ENCODE data around the gene MTA1.

The MTA1 gene

DNA sequence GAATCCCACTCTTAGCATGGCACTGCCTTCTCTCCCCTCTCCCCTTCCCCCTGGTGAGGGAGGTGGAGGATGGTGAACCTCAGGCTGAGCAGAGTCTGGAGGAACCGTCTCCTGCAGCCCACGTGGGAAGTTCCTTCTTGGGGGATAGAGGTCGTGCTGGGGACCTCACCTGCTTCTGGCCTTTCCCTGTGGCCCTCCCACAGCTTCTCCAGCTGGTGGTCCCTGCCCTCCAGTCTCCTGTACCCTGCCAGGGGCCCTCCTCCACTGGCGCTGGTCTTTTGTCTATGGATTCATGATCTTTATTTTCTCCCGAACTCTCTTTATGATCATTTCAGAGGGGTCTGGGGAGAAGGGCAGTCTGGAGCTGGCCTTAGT lies 9.0 kb upstream of the MTA1 start:
- no peak for DNase-seq (ENCODE audit: low read depth)

DNA sequence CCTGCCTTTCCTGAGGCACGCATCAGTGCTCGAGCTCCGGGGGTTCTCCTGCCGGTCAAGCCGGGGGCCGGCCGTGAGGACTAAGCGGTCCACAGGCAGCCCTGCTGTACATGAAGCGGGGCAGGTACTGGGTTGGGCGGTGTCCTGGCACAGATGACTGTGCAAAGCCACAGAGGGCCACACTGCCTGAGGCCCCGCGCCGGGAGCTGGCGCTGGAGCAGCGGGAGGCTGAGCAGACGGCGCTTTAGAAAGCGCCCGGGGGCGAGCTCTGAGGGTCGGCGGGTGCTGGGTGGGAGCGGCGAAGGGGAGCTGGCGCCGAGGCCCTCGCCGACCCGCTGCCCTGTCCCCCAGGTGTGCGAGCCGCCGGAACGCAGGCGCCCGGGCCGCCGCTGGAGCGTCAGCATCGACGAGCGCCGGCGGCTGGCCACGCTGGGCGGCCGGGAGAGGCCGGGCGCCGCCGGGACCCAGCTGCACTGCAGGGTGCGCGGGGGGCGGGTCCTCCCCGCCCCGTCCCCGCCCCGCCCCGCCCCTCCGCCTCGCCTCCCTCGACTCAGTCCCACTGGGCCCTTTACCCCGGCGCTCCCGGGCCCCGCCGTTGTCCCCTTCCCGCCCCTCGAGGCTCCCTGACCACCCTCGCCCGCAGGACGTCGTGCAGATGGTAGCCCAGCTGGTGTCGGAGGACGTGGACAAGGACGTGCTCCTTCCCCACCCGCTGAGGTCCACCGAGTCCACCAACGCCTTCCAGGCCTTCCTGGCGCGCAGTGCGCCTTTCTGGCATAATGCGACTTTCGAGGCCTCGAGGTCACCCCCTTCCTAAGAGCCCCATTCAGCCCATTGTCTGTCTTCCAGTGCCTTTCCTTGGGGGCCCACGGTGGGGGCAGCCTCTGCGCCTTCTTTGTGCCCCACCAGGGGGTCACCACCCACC lies 8.3 kb upstream of the MTA1 start:
- peak; percentile 19 for DNase-seq (ENCODE audit: low read depth)

DNA sequence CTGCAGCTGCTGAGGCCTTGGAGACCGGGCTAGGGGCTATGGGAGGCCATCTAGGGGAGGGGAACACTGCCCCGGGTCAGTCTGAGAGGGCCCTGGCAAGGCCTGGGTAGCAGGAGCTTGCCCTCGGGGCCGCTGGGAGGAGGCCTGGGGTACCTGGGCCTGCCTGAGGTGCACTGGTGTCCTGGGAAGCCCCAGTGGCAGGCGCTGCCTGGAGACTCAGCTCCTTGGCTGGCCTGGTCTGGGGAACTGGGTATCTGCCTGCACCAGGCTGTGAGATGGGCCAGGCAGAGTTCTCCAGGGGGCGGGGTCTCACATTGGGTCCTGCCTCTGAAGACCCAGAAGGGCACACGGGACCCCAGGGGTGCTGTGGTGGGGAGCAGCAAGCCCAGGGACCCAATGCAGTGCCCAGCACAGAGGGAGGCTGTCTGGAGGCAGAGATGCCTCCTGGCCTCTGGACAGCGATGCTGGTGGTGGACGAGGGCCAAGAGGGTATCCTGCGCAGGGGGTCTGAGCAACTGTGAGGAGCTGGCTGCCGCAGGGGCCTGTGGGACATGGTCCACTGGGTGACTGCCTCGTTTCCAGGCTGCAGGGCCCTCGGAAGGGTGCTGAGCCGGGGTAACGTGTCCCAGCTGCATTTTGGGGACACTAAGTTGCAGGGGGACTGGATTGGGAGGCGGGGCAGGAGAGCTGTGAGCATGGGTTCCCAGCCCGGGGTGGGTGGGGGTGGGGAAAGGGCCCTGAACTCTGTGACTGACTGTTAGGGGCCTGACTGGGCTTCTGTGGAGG lies 7.4 kb upstream of the MTA1 start:
- DNase-seq (ENCODE audit: low read depth) = no peak

DNA sequence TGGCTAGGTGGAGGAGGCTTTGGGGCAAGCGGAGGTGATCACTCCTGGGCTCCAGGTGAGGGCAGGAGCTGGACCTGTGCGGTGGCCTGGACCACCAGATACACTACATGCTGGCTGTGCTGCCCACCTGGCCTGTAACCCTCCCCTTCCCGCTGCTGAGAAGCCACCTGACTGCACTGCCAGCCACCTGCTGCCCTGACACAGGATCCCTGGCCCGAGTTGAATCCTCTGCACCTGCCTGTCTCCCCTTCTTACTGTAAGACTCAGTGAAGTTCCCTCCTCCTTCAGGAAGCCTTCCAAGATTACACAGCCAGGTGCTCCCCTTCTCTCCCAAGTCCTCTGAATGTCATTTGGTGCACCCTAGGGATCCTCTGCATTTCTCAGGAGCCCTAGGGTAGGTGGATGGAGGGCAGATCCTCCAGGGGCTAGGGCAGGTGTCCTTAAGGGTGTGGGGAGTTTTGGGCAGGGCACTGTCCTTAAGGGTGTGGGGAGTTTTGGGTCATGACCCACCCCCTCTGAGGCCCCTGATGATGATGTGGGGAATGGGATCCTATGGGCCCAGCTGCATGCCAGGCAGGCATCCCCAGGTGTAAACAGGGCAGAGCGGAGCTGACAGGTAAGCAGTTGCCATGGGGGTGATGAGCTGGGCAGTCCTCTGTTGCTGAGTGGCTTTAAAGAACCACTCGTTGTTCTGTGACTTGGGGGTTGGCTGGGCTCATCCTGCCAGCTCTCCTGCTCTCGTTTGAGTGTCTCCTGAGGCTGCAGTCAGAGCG lies 6.7 kb upstream of the MTA1 start:
- no peak for DNase-seq (ENCODE audit: low read depth)

DNA sequence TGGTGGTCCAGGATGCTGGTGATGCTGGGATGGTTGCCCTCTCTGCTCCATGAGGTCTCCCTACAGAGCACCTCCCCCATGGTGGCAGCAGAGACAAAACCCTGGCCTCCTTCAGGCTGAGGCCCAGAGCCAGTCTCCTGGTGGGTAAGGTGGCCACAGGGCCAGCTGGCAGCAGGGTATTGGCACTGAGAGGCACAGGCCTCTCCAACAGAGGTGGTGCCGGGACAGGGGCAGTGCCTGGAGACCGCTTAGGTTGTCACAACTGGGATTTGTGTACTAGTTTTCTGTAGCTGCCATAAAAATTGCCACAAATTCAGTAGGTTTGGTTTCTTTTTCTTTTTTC lies 6.1 kb upstream of the MTA1 start:
- DNase-seq (ENCODE audit: low read depth) = no peak

DNA sequence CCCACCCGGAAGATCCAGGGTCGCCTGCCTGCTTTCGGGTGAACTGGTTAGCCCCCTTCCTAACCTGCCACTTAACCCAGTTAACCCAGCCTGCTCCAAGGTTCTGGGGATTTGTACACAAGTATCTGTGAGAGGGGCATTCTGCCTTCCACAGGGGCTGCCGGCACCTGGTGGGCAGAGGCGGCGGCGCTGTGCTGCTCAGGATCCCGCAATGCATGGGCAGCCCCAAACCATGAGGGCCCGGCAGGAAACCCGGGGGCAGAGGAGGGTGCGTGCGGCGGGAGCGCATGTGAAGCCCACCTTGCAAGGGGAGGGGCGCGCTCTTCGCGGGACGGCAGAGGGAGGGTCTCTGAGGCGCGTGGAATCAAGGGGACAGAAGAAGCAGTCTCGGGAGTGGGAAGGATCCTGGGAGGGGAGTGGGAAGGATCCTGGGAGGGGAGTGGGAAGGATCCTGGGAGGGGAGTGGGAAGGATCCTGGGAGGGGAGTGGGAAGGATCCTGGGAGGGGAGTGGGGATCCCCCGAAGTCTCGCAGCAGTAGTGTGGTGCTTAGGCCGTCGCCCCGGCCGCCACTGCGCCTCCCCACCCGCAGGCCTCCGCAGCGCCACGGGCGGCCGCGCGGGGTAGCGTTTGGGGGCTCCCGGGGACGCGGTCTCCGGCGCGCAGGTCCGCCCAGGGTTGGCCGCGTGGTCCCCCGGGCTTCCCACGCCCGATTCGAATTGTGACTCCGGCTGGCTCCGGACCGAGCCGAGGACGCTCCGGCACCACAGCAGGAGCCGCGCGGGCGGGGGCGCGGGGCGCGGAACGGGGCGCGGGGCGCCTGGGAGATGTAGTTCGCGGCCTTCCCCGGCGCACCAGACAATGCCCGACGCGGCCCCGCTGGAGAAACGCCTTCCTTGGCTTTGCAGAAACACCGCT lies 4.9 kb upstream of the MTA1 start:
- DNase-seq (ENCODE audit: low read depth) = peak; percentile 43

DNA sequence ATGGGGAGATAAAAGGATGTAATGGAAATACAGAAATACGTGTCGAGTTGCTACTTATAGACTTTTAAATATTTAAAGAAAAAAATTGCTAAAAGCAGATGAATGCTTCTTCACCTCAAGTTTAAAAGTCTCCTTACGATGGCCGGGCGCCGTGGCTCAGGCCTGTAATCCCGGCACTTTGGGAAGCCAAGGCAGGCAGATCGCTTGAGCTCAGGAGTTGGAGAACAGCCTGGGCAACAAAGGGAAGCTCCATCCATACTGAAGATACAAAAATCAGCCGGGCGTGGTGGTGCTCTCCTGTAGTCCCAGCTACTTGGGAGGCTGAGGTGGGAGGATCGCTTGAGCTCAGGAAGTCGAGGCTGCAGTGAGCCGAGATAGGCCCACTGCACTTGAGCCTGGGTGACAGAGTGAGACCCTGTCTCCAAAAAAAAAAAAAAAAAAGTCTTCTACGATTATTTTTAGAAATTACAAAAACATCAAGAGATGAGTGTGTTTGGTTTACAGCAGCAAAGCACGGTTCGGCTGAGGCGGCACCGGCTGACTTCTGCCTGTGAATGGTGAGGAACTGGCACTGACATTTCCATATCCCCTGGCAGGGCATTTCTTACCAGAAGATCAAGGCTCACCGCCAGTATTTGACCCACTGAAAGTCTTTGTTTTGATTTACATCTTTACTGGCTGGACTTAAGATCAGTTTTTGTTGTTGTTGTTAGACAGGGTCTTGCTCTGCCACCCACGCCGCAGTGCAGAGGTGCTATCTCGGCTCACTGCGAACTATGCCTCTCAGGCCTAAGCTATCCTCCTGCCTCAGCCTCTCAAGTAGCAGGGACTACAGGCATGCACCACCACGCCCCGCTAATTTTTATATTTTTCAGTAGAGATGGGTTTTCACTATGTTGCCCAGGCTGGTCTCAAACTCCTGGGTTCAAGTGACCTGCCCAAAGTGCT lies 3.9 kb upstream of the MTA1 start:
- no peak for DNase-seq (ENCODE audit: low read depth)

DNA sequence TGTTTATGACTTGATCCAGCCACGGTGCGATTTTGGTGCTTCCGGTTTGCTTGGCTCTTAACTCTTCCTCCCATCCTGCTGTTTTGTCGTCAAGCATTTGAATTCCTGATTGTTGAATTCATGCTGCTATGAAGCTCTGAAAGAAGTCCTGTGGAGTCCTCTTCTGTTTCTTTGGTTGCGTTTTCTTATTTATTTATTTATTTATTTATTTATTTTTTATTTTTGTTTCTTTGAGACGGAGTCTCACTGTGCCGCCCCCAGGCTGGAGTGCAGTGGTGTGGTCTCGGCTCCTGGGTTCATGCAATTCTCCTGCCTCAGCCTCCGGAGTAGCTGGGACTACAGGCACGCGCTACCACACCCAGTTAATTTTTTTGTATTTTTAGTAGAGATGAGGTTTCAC lies 3.0 kb upstream of the MTA1 start:
- no peak for DNase-seq (ENCODE audit: low read depth)

DNA sequence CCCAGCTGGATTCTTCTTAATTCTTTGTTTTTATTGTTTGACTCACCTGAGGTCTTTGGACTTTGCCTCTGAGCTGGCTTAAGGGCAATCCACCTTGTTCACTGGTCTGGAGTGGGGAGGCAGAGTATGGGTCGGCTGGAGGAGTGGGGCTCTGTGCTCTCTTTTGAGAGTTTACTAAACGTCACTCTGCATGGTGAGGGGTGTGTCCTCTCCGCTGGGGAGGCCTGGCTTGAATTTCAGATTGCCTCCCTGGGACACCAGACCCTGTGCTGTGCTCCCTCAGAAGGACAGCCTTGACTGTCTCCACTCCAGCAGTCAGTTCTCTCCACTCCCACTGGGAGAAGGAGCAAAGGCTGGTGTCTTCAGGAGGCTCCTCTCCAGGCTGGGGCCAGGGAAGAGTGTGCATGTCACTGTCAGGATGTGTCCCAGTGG lies 1.9 kb upstream of the MTA1 start:
- DNase-seq (ENCODE audit: low read depth) = no peak

DNA sequence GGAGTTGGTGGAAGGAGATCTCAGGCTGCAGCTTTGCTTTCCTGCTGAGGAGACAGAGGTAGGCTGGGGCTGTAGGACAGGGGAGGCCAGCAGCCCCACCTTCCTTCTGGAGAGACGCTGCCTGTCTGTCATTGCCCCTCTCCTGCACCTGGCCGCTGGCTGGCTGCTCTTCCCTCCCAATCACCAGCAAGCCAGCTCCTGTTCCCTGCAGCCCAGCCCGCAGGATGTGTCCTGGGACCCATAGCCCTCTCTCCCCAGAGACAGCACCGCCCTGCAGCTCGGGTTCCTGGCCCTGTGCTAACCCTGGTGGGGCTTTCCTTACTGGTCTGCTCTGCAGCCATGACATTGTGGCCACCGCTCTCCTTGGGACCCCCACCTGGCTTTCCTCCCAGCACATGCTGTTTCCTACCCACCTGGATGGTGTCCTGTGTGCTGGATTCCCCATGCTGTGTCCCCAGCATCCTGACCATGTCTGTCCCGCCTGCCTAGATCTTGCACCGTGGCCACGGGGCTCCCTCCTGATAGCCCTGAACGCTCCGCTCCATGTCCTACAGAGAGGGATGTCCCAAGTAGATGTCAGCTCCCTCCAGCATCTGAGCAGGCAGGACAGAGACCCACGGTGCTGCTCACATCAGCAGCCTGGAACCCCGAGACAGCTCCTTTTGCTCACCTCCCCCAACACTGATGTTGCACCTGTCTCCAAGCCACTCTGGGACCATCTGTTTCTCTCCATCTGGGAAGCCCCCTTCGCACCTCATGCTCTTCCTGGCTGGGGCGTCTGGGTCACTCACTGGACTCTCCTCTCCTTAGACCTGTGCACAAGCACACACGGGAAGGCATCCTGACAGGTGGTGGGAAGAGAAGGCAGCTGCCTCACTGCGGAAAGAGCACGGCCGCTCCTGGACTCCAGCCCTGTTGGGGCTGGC lies 1.1 kb upstream of the MTA1 start:
- no peak for DNase-seq (ENCODE audit: low read depth)

DNA sequence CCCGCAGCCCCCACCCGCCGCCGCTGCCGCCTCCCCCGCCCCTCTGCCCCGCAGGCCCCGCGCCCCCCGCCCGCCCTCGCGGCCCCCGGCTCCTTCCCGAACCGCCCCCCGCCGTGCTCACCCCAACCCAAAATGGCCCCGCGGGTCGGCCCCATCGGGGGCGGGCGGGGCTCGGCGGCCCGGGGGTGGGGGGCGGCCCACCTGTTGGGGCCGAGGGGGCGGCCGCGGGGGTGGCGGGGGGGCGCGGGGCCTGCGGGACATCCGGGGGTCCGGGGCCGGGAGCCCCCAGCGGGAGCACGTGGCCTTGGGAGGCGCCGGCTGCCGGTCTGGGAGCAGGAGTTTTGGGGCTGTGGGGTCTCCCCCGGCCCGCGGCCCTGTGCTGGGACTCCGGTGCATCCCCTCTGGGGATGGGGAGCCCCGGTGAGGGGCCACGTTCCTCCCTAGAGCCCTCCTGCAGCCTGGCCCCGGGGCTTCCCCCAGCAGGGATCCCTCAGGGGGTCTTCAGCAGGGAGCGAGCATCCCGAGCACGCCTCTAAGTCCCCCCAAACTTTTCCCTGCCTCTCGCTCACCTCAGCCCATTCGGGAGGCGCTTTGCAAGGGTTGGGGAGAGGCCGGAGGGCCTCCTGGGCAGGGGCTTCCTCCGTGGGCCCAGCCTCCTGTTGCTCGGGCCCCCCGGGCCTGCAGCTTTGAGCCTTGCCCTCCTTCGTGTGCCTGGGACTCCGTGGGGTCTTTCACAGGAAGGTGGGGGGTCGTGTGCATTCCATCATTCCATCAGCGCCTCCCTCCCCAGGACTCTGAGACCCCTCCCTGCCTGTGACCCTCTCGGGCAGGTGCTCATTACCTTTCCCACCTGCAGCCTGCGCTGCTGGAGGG lies 710 bp downstream of the MTA1 start:
- no peak for DNase-seq (ENCODE audit: low read depth)

DNA sequence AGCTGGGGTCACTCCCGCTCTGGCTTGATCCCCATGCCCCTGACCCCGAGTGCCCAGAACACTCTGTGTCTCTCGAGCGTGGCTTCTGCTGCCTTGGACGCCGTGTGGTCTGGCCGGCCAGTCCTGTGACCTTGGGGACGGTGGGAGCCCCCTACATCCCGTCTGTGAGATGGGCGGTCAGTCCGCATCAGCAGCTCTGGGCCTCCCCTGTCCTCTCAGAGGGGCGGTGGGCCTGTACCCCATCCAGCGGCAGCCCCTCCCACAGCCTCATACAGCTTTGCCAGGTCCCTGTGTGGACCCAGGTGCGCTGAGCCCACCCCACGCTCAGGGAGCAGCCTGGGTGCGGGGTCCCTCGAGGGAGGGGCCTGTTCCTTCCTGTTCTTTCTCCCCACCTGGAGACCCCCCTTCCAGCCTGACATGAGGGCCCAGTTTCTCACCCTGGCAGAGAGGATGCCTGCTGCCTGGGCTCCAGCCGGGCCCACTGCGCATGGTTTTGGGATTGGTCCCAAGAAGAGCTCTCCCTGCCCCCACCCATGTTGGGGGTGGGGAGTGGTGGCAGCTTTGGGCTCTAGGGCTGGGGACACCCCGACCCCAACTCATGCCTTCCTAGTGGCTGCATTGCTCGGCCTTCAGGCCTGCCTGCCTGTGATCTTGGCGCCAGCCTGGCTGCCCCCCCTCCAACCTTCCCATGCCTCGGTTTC lies 1.5 kb downstream of the MTA1 start:
- no peak for DNase-seq (ENCODE audit: low read depth)

DNA sequence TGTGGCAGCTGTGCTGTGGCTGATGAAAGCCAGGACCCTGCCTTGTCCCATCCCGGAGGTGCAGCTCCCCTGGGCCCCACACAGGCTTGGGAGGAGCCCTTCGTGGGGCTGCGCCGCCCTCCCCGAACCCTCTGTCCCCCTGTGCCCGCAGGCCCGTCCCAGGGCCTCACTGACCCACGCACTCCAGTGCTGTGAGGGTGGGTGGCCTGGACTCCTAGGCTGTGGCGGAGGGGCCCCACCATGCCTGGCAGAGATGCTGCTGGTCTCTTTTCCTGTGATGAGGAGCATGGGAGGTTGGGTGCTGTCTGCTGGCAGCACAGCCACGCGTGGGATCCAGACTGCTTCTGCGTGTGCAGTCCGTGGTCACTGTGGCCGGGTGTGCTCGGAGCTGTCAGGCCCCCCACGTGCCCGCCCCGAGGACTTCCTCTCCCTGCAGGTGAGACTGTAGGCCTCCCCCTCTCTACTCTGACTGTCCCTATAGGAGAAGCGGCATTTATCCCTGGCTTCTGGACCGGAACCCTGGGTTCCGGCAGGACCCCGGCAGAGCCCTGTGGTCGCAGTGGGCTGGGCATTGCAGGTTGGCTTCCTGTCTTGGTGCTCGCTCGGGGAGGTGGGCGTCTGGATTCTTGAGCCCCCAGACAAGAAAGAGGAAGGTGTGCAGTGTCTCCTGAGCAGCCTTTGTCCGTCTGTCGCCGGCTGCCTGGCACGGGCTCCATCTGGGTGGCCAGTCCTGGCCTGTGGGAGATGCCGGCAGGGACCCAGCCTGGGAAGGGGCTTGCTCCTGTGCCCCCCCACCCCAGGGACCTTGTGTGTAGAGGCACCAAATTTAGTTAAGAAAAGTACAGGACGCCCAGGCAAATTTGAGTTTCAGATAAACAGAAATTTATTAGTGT lies 2.3 kb downstream of the MTA1 start:
- DNase-seq (ENCODE audit: low read depth) = no peak

DNA sequence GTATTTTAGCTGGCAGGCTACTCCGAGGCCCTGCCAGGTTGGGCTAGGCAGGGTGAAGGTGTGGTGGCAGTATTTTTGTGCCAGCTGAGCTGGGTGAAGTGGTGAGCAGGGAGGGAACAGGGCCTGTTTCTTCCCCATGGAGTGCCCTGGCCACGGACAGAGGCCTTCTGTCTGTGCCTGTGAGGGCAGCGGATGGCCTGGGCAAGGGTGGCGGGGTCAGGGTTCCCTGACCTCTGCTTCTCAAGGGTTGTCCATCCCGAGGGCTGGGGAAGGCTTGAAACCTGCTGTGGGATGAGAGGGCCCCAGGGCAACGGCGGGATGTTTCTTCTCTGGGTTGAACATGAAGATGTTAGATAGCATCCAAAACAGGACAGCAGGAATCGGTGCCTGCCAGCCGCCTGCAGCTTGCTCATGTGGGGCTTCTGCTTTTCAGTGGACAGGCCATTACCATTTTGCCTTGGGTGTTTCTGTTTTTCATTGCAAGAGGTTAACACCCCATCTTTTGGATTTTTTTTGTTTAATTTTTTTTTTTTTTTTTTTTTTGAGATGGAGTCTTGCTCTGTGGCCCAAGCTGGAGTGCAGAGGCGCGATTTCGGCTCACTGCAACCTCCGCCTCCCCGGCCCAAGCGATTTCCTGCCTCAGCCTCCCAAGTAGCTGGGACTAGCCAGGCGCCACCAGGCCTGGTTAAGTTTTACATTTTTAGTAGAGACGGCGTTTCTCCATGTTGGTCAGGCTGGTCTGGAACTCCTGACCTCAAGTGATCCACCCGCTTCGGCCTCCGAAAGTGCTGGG lies 3.3 kb downstream of the MTA1 start:
- DNase-seq (ENCODE audit: low read depth) = no peak

DNA sequence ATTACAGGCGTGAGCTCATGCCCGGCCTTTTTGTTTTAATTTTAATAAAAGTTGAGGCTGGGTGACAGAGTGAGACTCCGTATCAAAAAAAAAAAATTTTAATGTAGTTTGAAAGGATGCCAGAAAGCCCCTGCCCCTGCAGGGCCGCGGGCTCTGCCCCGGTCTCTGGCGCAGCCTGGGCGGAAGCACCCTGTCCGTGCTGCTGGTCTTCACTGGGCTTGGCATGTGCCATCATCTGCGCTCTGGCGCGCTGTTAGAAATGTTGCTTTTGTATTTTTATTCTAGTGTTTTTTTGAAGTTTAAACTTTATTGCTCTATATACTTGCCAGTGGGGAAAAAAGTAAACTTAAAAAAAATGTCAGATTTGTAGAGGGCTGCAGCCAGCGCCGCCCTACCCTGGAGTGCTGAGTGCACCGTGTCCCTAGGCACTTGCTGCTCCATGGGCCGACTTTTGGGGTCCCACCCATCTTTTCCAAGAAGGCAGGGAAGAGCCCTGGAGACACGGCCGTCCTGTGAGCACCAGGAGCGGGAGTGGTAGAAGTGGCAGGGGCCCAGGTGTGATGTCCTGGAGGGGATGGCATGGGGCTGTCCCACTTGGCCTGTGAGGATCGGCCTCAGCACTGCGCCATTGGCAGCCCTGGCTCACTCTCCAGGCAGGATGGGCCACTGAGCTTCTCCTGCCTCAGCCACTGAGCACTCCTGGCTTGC lies 4.0 kb downstream of the MTA1 start:
- no peak for DNase-seq (ENCODE audit: low read depth)

Data from amniotic epithelial cell (primary cell).